ENCODE measurements around the gene TBCC. TPM values are rescaled to one million over a fixed set of nuclear protein-coding genes. Genes with fewer than 3 reads are reported as not detected.

Gene TBCC
- total and polyA plus RNA-seq, 2 of the 8 experiments (the other 6 are each of a cell fraction or from before 2014, with no cell fraction given), result 22.7 to 25.5 TPM

GRCh38 chr6:42756722-42757121 is 10.8 kb upstream of the TBCC start (continued):
- TF ChIP-seq TBP (IDR thresholded peaks at IDR 0.05; ENCODE audit: low read depth, low read length) (peak; percentile 24; the same call in 1 of the 2 replicates), TAF1 (IDR thresholded peaks at IDR 0.05; ENCODE audit: low read depth, low read length) (0 out of 2 replicates have a peak, but pooled peaks have one; percentile 27), RBBP5 (IDR thresholded peaks at IDR 0.05; ENCODE audit: borderline replicate concordance, low read depth, low read length) (no peak), SP4 (IDR thresholded peaks at IDR 0.05; ENCODE audit: low read length) (0 out of 2 replicates have a peak, but pooled peaks have one; percentile 2), FOSL1 (IDR thresholded peaks at IDR 0.05; ENCODE audit: insufficient read depth, low read depth, low read length) (no peak), JUN (IDR thresholded peaks at IDR 0.05; ENCODE audit: low read depth, low read length) (no peak), NANOG (IDR thresholded peaks at IDR 0.05; ENCODE audit: insufficient read depth, low read depth, low read length, poor library complexity, severe bottlenecking) (peak; percentile 16), RNF2 (IDR thresholded peaks at IDR 0.05; ENCODE audit: borderline replicate concordance, low read depth, low read length, missing control alignments, poor library complexity, severe bottlenecking) (no peak)
